ENCODE results near the gene MAP1LC3B.

The MAP1LC3B gene

GRCh38 chr16:87448866-87449265 is 56.7 kb downstream of the MAP1LC3B start:
- TF ChIP-seq NFIC (IDR thresholded peaks at IDR 0.05) (no peak), USF1 (IDR thresholded peaks at IDR 0.05) (no peak), TEAD4 (IDR thresholded peaks at IDR 0.05) (no peak), RAD21 (IDR thresholded peaks at IDR 0.05; ENCODE audit: low read depth) (no peak), YY1 (IDR thresholded peaks at IDR 0.05; ENCODE audit: low read depth) (no peak), EGR1 (IDR thresholded peaks at IDR 0.05) (no peak), TCF12 (IDR thresholded peaks at IDR 0.05; ENCODE audit: low read depth) (no peak), CREB1 (IDR thresholded peaks at IDR 0.05; ENCODE audit: low read depth) (no peak), TAF1 (IDR thresholded peaks at IDR 0.05; ENCODE audit: low read depth) (no peak), CEBPB (IDR thresholded peaks at IDR 0.05) (no peak), REST (IDR thresholded peaks at IDR 0.05; ENCODE audit: low read depth) (no peak), MAX (IDR thresholded peaks at IDR 0.05) (no peak), FOXM1 (IDR thresholded peaks at IDR 0.05; ENCODE audit: borderline replicate concordance, low read depth) (no peak), EP300 (IDR thresholded peaks at IDR 0.05; ENCODE audit: borderline replicate concordance) (no peak), ZBTB7A (IDR thresholded peaks at IDR 0.05; ENCODE audit: low read depth) (no peak)

GRCh38 chr16:87451563-87452210 is 59.6 kb downstream of the MAP1LC3B start:
- TF ChIP-seq EGR1 (IDR thresholded peaks at IDR 0.05): no peak
- no peak for TF ChIP-seq CEBPB (IDR thresholded peaks at IDR 0.05)
- no peak for TF ChIP-seq NFIC (IDR thresholded peaks at IDR 0.05)
- no peak for TF ChIP-seq ZBTB7A (IDR thresholded peaks at IDR 0.05; ENCODE audit: low read depth)
- TF ChIP-seq MAX (IDR thresholded peaks at IDR 0.05): no peak
- TF ChIP-seq TEAD4 (IDR thresholded peaks at IDR 0.05): no peak
- TF ChIP-seq CREB1 (IDR thresholded peaks at IDR 0.05; ENCODE audit: low read depth): no peak
- TF ChIP-seq RAD21 (IDR thresholded peaks at IDR 0.05; ENCODE audit: low read depth): no peak
- no peak for TF ChIP-seq EP300 (IDR thresholded peaks at IDR 0.05; ENCODE audit: borderline replicate concordance)
- no peak for TF ChIP-seq REST (IDR thresholded peaks at IDR 0.05; ENCODE audit: low read depth)
- TF ChIP-seq TCF12 (IDR thresholded peaks at IDR 0.05; ENCODE audit: low read depth): no peak
- TF ChIP-seq USF1 (IDR thresholded peaks at IDR 0.05): no peak

GRCh38 chr16:87453326-87453725 is 61.2 kb downstream of the MAP1LC3B start:
- TF ChIP-seq FOXM1 (IDR thresholded peaks at IDR 0.05; ENCODE audit: borderline replicate concordance, low read depth) (no peak), TEAD4 (IDR thresholded peaks at IDR 0.05) (no peak), NFIC (IDR thresholded peaks at IDR 0.05) (no peak), CEBPB (IDR thresholded peaks at IDR 0.05) (no peak), ZBTB7A (IDR thresholded peaks at IDR 0.05; ENCODE audit: low read depth) (no peak), TAF1 (IDR thresholded peaks at IDR 0.05; ENCODE audit: low read depth) (no peak), REST (IDR thresholded peaks at IDR 0.05; ENCODE audit: low read depth) (no peak), RAD21 (IDR thresholded peaks at IDR 0.05; ENCODE audit: low read depth) (no peak), TCF12 (IDR thresholded peaks at IDR 0.05; ENCODE audit: low read depth) (no peak), MAX (IDR thresholded peaks at IDR 0.05) (no peak), EGR1 (IDR thresholded peaks at IDR 0.05) (no peak), YY1 (IDR thresholded peaks at IDR 0.05; ENCODE audit: low read depth) (no peak), CREB1 (IDR thresholded peaks at IDR 0.05; ENCODE audit: low read depth) (no peak), USF1 (IDR thresholded peaks at IDR 0.05) (no peak)

Measured in Ishikawa (cell line).